HG03159 (cell line): ENCODE measurements around the gene GMDS.

ENCODE experiments used
- ATAC-seq: cut with Tn5 transposase; IDR thresholded peaks from one replicate; pipeline ENCODE4 v1.9.1; 2021; ENCODE audit warnings: mild to moderate bottlenecking, moderate library complexity; ENCODE audit not compliant: unreplicated experiment

The GMDS gene

GRCh38 chr6:1911474-1911873, 333.9 kb downstream of the GMDS start:
- no peak for ATAC-seq

- no peak for ATAC-seq
Observed at GRCh38 chr6:1910621-1911407, 334.6 kb downstream of the GMDS start.

GRCh38 chr6:1908784-1909183, 336.6 kb downstream of the GMDS start:
- no peak for ATAC-seq

GRCh38 chr6:1906609-1907008, 338.8 kb downstream of the GMDS start:
- ATAC-seq, result no peak

- no peak for ATAC-seq
Observed at GRCh38 chr6:1906014-1906413, 339.4 kb downstream of the GMDS start.

GRCh38 chr6:1904898-1905297, 340.5 kb downstream of the GMDS start:
- ATAC-seq, result no peak

- no peak for ATAC-seq
Observed at GRCh38 chr6:1904466-1904799, 341.0 kb downstream of the GMDS start.

- ATAC-seq, result no peak
Observed at GRCh38 chr6:1903780-1904465, 341.5 kb downstream of the GMDS start.

- no peak for ATAC-seq
Observed at GRCh38 chr6:1901556-1901955, 343.8 kb downstream of the GMDS start.

- ATAC-seq, result no peak
Observed at GRCh38 chr6:1896897-1897296, 348.5 kb downstream of the GMDS start.

GRCh38 chr6:1895721-1896120, 349.7 kb downstream of the GMDS start:
- ATAC-seq, result no peak

- ATAC-seq, result no peak
Observed at GRCh38 chr6:1894954-1895353, 350.5 kb downstream of the GMDS start.

GRCh38 chr6:1893470-1894130, 351.8 kb downstream of the GMDS start:
- no peak for ATAC-seq

- no peak for ATAC-seq
Observed at GRCh38 chr6:1892716-1893115, 352.7 kb downstream of the GMDS start.

- ATAC-seq, result no peak
Observed at GRCh38 chr6:1890987-1891386, 354.4 kb downstream of the GMDS start.

GRCh38 chr6:1890071-1890470, 355.3 kb downstream of the GMDS start:
- no peak for ATAC-seq

GRCh38 chr6:1885576-1886011, 359.8 kb downstream of the GMDS start:
- no peak for ATAC-seq

GRCh38 chr6:1884313-1884712, 361.1 kb downstream of the GMDS start:
- no peak for ATAC-seq

- no peak for ATAC-seq
Observed at GRCh38 chr6:1878330-1878729, 367.1 kb downstream of the GMDS start.

GRCh38 chr6:1873781-1874180, 371.6 kb downstream of the GMDS start:
- ATAC-seq, result no peak

- ATAC-seq, result no peak
Observed at GRCh38 chr6:1872649-1873131, 372.7 kb downstream of the GMDS start.
